GM12892 (cell line): ENCODE results near the gene RASA3.
"Not testable (repeated sequence)": the region's sequence is repeated elsewhere in the genome, so short reads cannot be mapped to it uniquely, and the experiment has no call there.

Experiments used
- DNase-seq: peaks from one replicate; pipeline ENCODE4 v3.0.0; 2011; ENCODE audit not compliant: insufficient read length
- FAIRE-seq: peaks from 2 replicates; lab custom pipeline; 2011; peaks lifted over from hg19 to GRCh38; lab: Jason Lieb, UNC
- POLR2A ChIP-seq: IDR thresholded peaks from 2 replicates; pipeline ENCODE4 v1.6.1; 2011; ENCODE audit warnings: low read depth, low read length, control low read depth
- POLR2AphosphoS5 ChIP-seq: IDR thresholded peaks from 2 replicates; pipeline ENCODE4 v1.6.1; 2011; ENCODE audit warnings: low read depth, low read length, control low read depth
- TAF1 ChIP-seq: IDR thresholded peaks from 2 replicates; pipeline ENCODE4 v1.6.1; 2011; ENCODE audit warnings: low read depth, mild to moderate bottlenecking, control low read depth, low read length, borderline replicate concordance

Gene RASA3

DNA sequence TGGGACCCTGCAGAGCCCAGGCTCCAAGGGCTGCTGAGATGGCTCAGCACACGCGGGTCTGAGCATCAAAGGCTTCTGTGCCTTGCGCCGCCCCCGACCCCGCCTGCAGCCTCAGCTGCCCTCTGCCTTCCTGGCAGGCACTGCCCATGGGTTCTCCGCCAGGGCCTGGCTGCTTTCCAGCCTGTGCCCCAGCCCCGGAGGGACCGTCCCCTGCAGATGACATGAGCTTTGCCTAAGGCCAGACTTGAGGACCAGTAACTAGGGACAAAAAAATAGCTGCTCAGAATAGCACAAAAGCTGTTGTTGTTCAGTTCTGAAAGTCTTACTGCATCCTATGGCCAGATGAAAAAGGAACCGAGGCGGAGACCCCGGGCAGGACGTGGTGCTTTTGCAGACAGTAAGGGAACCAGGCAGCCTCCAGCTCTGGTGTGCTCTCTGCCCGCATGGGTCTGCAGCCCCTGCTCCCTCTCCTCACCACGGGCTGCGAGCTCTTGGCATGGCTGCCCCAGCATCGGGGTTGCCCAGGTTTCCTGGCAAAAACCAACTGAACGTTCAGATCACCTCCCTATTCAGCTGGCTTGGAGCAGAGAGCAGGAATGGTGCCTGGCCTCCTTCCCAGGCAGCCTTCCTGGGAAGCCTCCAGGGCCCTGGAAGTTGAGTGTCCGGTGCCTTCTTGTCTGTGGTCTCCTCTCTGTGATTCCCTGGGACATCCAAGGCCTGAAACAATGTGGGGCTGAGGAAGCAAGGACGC lies 34.1 kb upstream of the RASA3 start:
- DNase-seq (no peak), FAIRE-seq (no peak)
- TF ChIP-seq POLR2A (no peak), TAF1 (no peak), POLR2AphosphoS5 (no peak)

GRCh38 chr13:114164681-114165429 lies 32.4 kb upstream of the RASA3 start:
- FAIRE-seq (no peak), DNase-seq (no peak)
- TF ChIP-seq POLR2AphosphoS5 (no peak), TAF1 (no peak), POLR2A (no peak)

GRCh38 chr13:114164053-114164452 lies 31.6 kb upstream of the RASA3 start:
- no peak for FAIRE-seq
- no peak for TF ChIP-seq POLR2AphosphoS5
- TF ChIP-seq TAF1: no peak
- no peak for TF ChIP-seq POLR2A

GRCh38 chr13:114162533-114162922 lies 30.1 kb upstream of the RASA3 start:
- no peak for DNase-seq

More at GRCh38 chr13:114164053-114164452, 31.6 kb upstream of the RASA3 start:
- DNase-seq: no peak

GRCh38 chr13:114161644-114162532 lies 29.5 kb upstream of the RASA3 start:
- no peak for FAIRE-seq
- no peak for TF ChIP-seq POLR2AphosphoS5
- no peak for TF ChIP-seq POLR2A
- no peak for TF ChIP-seq TAF1

More at GRCh38 chr13:114162533-114162922, 30.1 kb upstream of the RASA3 start:
- TF ChIP-seq TAF1 (no peak), POLR2A (no peak)
- no peak for FAIRE-seq

DNA sequence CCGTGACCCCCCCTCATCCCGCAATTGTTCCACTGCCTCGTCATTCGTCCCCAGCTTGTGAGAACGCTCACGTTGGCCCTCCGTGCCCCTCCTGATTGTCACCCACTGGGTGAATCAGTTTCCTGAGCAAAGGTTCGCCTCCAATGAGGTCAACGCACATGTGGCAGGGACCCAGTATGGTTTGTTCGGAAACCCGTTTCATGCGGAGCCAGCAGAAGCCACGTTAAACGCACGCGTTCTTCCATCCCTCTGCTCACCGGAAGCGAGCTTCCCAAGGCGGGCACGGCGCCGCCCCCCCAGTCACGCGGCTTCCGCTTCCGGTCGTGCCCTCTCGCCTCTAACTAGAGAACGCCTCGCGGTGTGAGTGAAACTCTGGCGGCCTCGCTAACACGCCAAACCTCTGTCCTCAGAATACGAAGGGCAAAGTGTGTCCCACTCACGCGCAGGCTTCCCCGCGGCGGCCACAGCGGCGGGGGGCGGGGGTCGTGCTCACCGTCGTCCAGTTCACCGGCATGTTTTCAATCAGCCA lies 28.7 kb upstream of the RASA3 start:
- FAIRE-seq (no peak), DNase-seq (no peak)
- TF ChIP-seq TAF1 (no peak), POLR2AphosphoS5 (no peak), POLR2A (no peak)

More at GRCh38 chr13:114161644-114162532, 29.5 kb upstream of the RASA3 start:
- DNase-seq: no peak

DNA sequence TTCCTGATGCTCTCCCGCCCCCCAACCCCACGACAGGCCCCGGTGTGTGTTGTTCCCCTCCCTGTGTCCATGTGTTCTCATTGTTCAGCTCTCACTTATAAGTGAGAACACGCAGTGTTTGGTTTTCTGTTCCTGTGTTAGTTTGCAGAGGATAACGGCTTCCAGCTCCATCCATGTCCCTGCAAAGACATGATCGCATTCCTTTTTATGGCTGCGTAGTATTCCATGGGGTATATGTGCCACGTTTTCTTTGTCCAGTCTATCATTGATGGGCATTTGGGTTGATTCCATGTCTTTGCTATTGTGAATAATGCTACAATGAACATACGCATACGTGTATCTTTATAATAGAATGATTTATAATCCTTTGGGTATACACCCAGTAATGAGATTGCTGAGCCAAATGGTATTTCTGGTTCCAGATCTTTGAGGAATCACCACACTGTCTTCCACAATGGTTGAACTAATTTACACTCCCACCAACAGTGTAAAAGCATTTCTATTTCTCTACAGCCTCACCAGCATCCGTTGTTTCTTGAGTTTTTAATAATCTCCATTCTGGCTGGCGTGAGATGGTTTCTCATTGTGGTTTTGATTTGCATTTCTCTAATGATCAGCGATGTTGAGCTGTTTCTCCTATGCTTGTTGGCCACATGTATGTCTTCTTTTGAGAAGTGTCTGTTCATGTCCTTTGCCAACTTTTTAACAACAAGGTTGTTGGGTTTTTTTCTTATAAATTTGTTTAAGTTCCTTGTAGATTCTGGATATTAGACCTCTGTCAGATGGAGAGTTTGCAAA lies 26.6 kb upstream of the RASA3 start:
- DNase-seq, FAIRE-seq: not testable (repeated sequence)

DNA sequence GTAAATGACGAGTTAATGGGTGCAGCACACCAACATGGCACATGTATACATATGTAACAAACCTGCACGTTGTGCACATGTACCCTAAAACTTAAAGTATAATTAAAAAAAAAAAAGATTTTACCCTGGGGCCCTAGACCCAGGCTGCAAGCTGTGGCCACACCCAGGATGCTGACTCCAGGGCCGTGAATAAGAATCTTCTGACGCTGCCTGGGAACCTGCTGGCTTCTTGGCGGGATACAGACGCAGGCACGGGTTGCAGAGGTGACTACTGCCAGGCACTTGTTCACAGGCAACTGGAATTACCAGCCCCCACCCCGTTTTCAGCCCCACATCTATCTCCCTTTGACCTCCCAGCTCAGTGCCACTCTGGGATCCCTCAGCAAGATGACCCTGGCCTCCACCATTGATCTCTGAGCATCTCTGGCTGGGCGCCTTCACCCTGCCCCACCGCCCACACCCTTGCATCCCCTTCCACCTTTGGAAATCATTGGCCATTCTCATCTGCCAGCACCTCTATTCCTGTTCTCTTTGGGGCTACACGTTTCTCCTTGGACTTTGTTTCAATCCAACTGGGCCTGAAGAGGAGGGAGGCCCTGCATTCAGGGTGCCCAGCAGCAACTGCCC lies 25.6 kb upstream of the RASA3 start:
- TF ChIP-seq POLR2A: no peak
- TF ChIP-seq POLR2AphosphoS5: no peak
- TF ChIP-seq TAF1: no peak
- FAIRE-seq: no peak
- no peak for DNase-seq

DNA sequence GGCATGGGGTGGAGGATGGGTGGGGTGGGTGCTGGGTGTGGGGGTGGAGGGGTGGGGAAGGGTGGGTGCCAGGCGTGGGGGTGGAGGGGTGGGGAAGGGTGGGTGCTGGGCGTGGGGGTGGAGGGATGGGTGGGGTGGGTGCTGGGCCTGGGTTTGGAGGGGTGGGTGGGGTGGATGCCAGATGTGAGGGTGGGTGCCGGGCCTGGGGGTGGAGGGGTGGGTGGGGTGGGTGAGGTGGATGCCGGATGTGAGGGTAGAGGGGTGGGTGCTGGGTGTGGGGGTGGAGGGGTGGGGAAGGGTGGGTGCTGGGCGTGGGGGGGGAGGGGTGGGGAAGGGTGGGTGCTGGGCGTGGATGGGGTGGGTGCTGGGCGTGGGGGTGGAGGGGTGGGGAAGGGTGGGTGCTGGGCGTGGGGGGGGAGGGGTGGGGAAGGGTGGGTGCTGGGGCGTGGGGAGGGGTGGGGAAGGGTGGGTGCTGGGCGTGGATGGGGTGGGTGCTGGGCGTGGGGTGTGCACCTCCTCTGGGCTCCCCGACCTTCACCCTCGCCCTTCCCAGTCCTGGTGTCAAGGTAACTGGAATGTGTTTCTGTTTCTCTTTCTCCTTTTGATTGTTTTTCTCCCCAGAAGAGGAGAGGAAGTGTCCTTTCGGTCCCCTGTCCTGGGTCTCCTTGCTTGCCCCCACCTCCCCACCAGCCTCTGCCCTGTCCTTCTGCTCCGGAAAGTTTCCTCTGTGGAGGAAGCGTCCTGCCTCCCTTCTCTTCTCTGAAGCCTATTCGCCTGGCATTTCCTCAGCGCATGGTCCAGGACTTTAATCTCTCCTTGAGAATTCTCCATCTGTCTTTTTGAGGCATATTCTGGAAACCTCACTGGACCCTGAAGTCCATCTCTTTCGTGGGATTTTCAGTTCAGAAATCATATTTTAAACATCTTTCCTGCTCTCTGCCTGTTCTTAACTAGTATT lies 23.8 kb upstream of the RASA3 start:
- DNase-seq (no peak), FAIRE-seq (no peak)
- TF ChIP-seq TAF1 (no peak), POLR2AphosphoS5 (no peak), POLR2A (no peak)
